ENCODE measurements around the gene AP5Z1. TPM values are rescaled to one million over a fixed set of nuclear protein-coding genes. Genes with fewer than 3 reads are reported as not detected.

The AP5Z1 gene
- total and polyA plus RNA-seq, 2 donors (not counting 1 experiment from before 2014, with no cell fraction given), result 99.7 to 113 TPM

GRCh38 chr7:4787541-4787940 is 12.1 kb downstream of the AP5Z1 start:
- 99% methylated on average over 17 of the region's 17 CpGs for WGBS (ENCODE audit: insufficient coverage)
- POLR2A ChIA-PET, result interaction anchor here (0.5 kb wide), 1 partner anchor 355 kb away, joined by 4 read pairs; no protein-coding TSS in a partner anchor
- Histone ChIP-seq H3K27ac (ENCODE audit: low read length in 2 of 2) (no peak overlapping the region), H4K20me1 (ENCODE audit: control insufficient read depth, insufficient read depth, low read length, poor library complexity, severe bottlenecking) (peaks cover 36% of the 10 kb centered on the region), H3K4me1 (ENCODE audit: control insufficient read depth in 2 of 2, insufficient read depth in 2 of 2, low read length in 2 of 2) (peaks cover 0 to 4% of the 10 kb centered on the region in 2 donors), H3K36me3 (replicated peaks in 1 of 2; ENCODE audit: control extremely low read depth in 1 of 2, control insufficient read depth in 1 of 2, extremely low read depth in 1 of 2, insufficient read depth in 2 of 2, low read length in 1 of 2) (peaks cover 0 to 70% of the 10 kb centered on the region in 2 experiments), H3K9ac (ENCODE audit: low read length) (no peak overlapping the region), H2AFZ (ENCODE audit: insufficient read depth, low read depth, low read length, poor library complexity, severe bottlenecking) (no peak overlapping the region), H3K4me2 (replicated peaks; ENCODE audit: low read depth, low read length, poor library complexity, severe bottlenecking) (no peak overlapping the region), H3K9me3 (ENCODE audit: control extremely low read depth in 1 of 3, control insufficient read depth in 2 of 3, insufficient read depth in 1 of 3, low read length in 2 of 3) (peaks cover 0 to 9% (median 0%) of the 10 kb centered on the region in 3 donors), H3K4me3 (ENCODE audit: control extremely low read depth in 1 of 5, extremely low read depth in 1 of 5, insufficient read depth in 1 of 5, low read depth in 2 of 5, low read length in 4 of 5) (no peak overlapping the region), H3K27me3 (replicated peaks in 1 of 4; ENCODE audit: control extremely low read depth in 1 of 4, control insufficient read depth in 3 of 4, insufficient read depth in 4 of 4, low read length in 3 of 4) (no peaks in the 10 kb centered on the region), H3K79me2 (ENCODE audit: control insufficient read depth, insufficient read depth, low read length) (peaks cover 3% of the 10 kb centered on the region)
- intact Hi-C loops (cut with micrococcal nuclease), result no loop called here
- Mint-ChIP-seq H3K27me3 (no peaks in the 10 kb centered on the region), H3K27ac (no peak overlapping the region), H3K9me3 (ENCODE audit: insufficient read depth) (no peaks in the 10 kb centered on the region), H3K4me1 (peaks cover 2% of the 10 kb centered on the region), H3K4me3 (no peak overlapping the region)
- TF ChIP-seq, protein P1, sequence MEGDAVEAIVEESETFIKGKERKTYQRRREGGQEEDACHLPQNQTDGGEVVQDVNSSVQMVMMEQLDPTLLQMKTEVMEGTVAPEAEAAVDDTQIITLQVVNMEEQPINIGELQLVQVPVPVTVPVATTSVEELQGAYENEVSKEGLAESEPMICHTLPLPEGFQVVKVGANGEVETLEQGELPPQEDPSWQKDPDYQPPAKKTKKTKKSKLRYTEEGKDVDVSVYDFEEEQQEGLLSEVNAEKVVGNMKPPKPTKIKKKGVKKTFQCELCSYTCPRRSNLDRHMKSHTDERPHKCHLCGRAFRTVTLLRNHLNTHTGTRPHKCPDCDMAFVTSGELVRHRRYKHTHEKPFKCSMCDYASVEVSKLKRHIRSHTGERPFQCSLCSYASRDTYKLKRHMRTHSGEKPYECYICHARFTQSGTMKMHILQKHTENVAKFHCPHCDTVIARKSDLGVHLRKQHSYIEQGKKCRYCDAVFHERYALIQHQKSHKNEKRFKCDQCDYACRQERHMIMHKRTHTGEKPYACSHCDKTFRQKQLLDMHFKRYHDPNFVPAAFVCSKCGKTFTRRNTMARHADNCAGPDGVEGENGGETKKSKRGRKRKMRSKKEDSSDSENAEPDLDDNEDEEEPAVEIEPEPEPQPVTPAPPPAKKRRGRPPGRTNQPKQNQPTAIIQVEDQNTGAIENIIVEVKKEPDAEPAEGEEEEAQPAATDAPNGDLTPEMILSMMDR (IDR thresholded peaks at IDR 0.05), result no peak
- TF ChIP-seq EZH2 (IDR thresholded peaks at IDR 0.05; ENCODE audit: borderline replicate concordance, insufficient read depth, low read depth, low read length, poor library complexity, severe bottlenecking), result no peak
- CTCF ChIA-PET, result interaction anchor here (1.0 kb wide), 1 partner anchor 11 kb away, joined by 3 read pairs; no protein-coding TSS in a partner anchor
- no peak for ATAC-seq (ENCODE audit: low read depth)
- DNase-seq, result no peak

GRCh38 chr7:4787947-4788626 is 12.7 kb downstream of the AP5Z1 start:
- H4K20me1 ChIP-seq (ENCODE audit: control insufficient read depth, insufficient read depth, low read length, poor library complexity, severe bottlenecking), result peaks cover 31% of the 10 kb centered on the region
- H3K9me3 ChIP-seq (ENCODE audit: control extremely low read depth in 1 of 3, control insufficient read depth in 2 of 3, insufficient read depth in 1 of 3, low read length in 2 of 3), result peaks cover 0 to 14% (median 0%) of the 10 kb centered on the region in 3 donors
- H3K79me2 ChIP-seq (ENCODE audit: control insufficient read depth, insufficient read depth, low read length), result peaks cover 3% of the 10 kb centered on the region
- no peak overlapping the region for H3K9ac ChIP-seq (ENCODE audit: low read length)
- H2AFZ ChIP-seq (ENCODE audit: insufficient read depth, low read depth, low read length, poor library complexity, severe bottlenecking), result no peak overlapping the region
- no peak overlapping the region for H3K4me2 ChIP-seq (replicated peaks; ENCODE audit: low read depth, low read length, poor library complexity, severe bottlenecking)
- TF ChIP-seq, protein P1 (IDR thresholded peaks at IDR 0.05), result no peak
- no peak for TF ChIP-seq EZH2 (IDR thresholded peaks at IDR 0.05; ENCODE audit: borderline replicate concordance, insufficient read depth, low read depth, low read length, poor library complexity, severe bottlenecking)
- intact Hi-C loops (cut with micrococcal nuclease), result no loop called here
- H3K4me3 ChIP-seq (ENCODE audit: control extremely low read depth in 1 of 5, extremely low read depth in 1 of 5, insufficient read depth in 1 of 5, low read depth in 2 of 5, low read length in 4 of 5), result no peak overlapping the region
- peaks cover 0 to 69% of the 10 kb centered on the region in 2 experiments for H3K36me3 ChIP-seq (replicated peaks in 1 of 2; ENCODE audit: control extremely low read depth in 1 of 2, control insufficient read depth in 1 of 2, extremely low read depth in 1 of 2, insufficient read depth in 2 of 2, low read length in 1 of 2)
- H3K9me3 Mint-ChIP-seq (ENCODE audit: insufficient read depth), result no peaks in the 10 kb centered on the region
- no peaks in the 10 kb centered on the region for H3K27me3 Mint-ChIP-seq
- DNase-seq, result no peak
- no peak overlapping the region for H3K27ac ChIP-seq (ENCODE audit: low read length in 2 of 2)
- H3K4me3 Mint-ChIP-seq, result no peak overlapping the region
- peaks cover 2% of the 10 kb centered on the region for H3K4me1 Mint-ChIP-seq
- peaks cover 0 to 9% of the 10 kb centered on the region in 2 donors for H3K4me1 ChIP-seq (ENCODE audit: control insufficient read depth in 2 of 2, insufficient read depth in 2 of 2, low read length in 2 of 2)
- POLR2A ChIA-PET, result interaction anchor here (0.5 to 0.6 kb wide), 2 partner anchors 28 to 355 kb away, joined by 3 to 4 read pairs; no protein-coding TSS in a partner anchor
- 92% methylated on average over 23 of the region's 23 CpGs for WGBS (ENCODE audit: insufficient coverage)
- no peak for ATAC-seq (ENCODE audit: low read depth)
- H3K27me3 ChIP-seq (replicated peaks in 1 of 4; ENCODE audit: control extremely low read depth in 1 of 4, control insufficient read depth in 3 of 4, insufficient read depth in 4 of 4, low read length in 3 of 4), result no peaks in the 10 kb centered on the region
- H3K27ac Mint-ChIP-seq, result no peak overlapping the region
- CTCF ChIA-PET, result interaction anchor here (1.0 kb wide), 1 partner anchor 10 kb away, joined by 3 read pairs; no protein-coding TSS in a partner anchor

Data from B cell (primary cell).